KMS-11 (cell line): Measurements from ENCODE around the gene EMC8.
"Not testable (repeated sequence)": the region's sequence is repeated elsewhere in the genome, so short reads cannot be mapped to it uniquely, and the experiment has no call there.

Source experiments
- H2AFZ ChIP-seq: fragments of 200-600 bp; sonication (generic); 2 replicates; pipeline ENCODE4 v1.6.1; 2016; ENCODE audit warnings: antibody characterized with exemption, mixed run types, low read depth
- H3K27ac ChIP-seq: fragments of 200-600 bp; sonication (generic); 2 replicates; pipeline ENCODE4 v1.6.1; 2016; ENCODE audit warnings: mild to moderate bottlenecking, mixed run types
- H3K27me3 ChIP-seq: fragments of 200-600 bp; sonication (generic); 2 replicates; pipeline ENCODE4 v1.6.1; 2017; ENCODE audit warnings: mild to moderate bottlenecking, low read depth, mixed run types, moderate library complexity; ENCODE audit not compliant: insufficient read depth
- H3K36me3 ChIP-seq: fragments of 200-600 bp; sonication (generic); 2 replicates; pipeline ENCODE4 v1.6.1; 2017; ENCODE audit warnings: mild to moderate bottlenecking, mixed run types; ENCODE audit not compliant: insufficient read depth
- H3K4me1 ChIP-seq: fragments of 200-600 bp; sonication (generic); 2 replicates; pipeline ENCODE4 v1.6.1; 2016; ENCODE audit warnings: mild to moderate bottlenecking, low read depth, mixed run types; ENCODE audit not compliant: poor library complexity, severe bottlenecking
- H3K4me2 ChIP-seq: fragments of 200-600 bp; sonication (generic); 2 replicates; pipeline ENCODE4 v1.7.0; 2016; ENCODE audit warnings: mild to moderate bottlenecking, mixed run types
- H3K4me3 ChIP-seq: fragments of 200-600 bp; sonication (generic); IDR thresholded peaks from 2 replicates; pipeline ENCODE4 v1.6.1; 2017; ENCODE audit warnings: low read depth, low read length, mixed read lengths; ENCODE audit not compliant: insufficient read depth
- H3K79me2 ChIP-seq: fragments of 200-600 bp; sonication (generic); 2 replicates; pipeline ENCODE4 v1.6.1; 2016; ENCODE audit warnings: low read depth, mixed run types; ENCODE audit not compliant: insufficient read depth
- H3K9ac ChIP-seq: fragments of 200-600 bp; sonication (generic); 2 replicates; pipeline ENCODE4 v1.6.1; 2016; ENCODE audit warnings: mild to moderate bottlenecking, mixed run types
- H4K20me1 ChIP-seq: fragments of 200-600 bp; sonication (generic); 2 replicates; pipeline ENCODE4 v1.6.1; 2016; ENCODE audit warnings: mild to moderate bottlenecking, mixed run types; ENCODE audit not compliant: insufficient read depth
- CTCF ChIP-seq: fragments of 200-600 bp; sonication (generic); conservative IDR thresholded peaks from 2 replicates; pipeline ENCODE4 v1.6.1; 2017; ENCODE audit warnings: low read depth, mild to moderate bottlenecking, antibody characterized with exemption, low read length, moderate library complexity, mixed read lengths

The EMC8 gene

GRCh38 chr16:85840395-85840794, 41.1 kb upstream of the EMC8 start:
- no peaks in the 10 kb centered on the region for H3K4me1 ChIP-seq
- H3K79me2 ChIP-seq = no peaks in the 10 kb centered on the region
- no peaks in the 10 kb centered on the region for H3K36me3 ChIP-seq
- peaks cover 52% of the 10 kb centered on the region for H3K27me3 ChIP-seq
- no peaks in the 10 kb centered on the region for H4K20me1 ChIP-seq
- no peak overlapping the region for H2AFZ ChIP-seq
- no peak overlapping the region for H3K4me2 ChIP-seq
- H3K27ac ChIP-seq = no peak overlapping the region
- H3K9ac ChIP-seq = no peak overlapping the region
- H3K4me3 ChIP-seq = no peak overlapping the region
- TF ChIP-seq CTCF = no peak

GRCh38 chr16:85839681-85840240, 40.4 kb upstream of the EMC8 start:
- no peak overlapping the region for H3K9ac ChIP-seq
- no peak overlapping the region for H3K4me3 ChIP-seq
- H3K36me3 ChIP-seq = no peaks in the 10 kb centered on the region
- H4K20me1 ChIP-seq = no peaks in the 10 kb centered on the region
- H3K27me3 ChIP-seq = peaks cover 46% of the 10 kb centered on the region
- no peak overlapping the region for H2AFZ ChIP-seq
- no peak for TF ChIP-seq CTCF
- no peaks in the 10 kb centered on the region for H3K4me1 ChIP-seq
- H3K79me2 ChIP-seq = no peaks in the 10 kb centered on the region
- no peak overlapping the region for H3K27ac ChIP-seq
- no peak overlapping the region for H3K4me2 ChIP-seq

GRCh38 chr16:85838876-85839585, 39.7 kb upstream of the EMC8 start:
- H3K4me3 ChIP-seq = no peak overlapping the region
- H3K79me2 ChIP-seq = no peaks in the 10 kb centered on the region
- H3K27ac ChIP-seq = no peak overlapping the region
- H4K20me1 ChIP-seq = no peaks in the 10 kb centered on the region
- no peak overlapping the region for H3K4me2 ChIP-seq
- H3K4me1 ChIP-seq = no peaks in the 10 kb centered on the region
- no peak for TF ChIP-seq CTCF
- no peaks in the 10 kb centered on the region for H3K36me3 ChIP-seq
- H3K27me3 ChIP-seq = peaks cover 40% of the 10 kb centered on the region
- H3K9ac ChIP-seq = no peak overlapping the region
- no peak overlapping the region for H2AFZ ChIP-seq

- no peak for TF ChIP-seq CTCF
- Histone ChIP-seq H3K27me3 (peaks cover 40% of the 10 kb centered on the region), H2AFZ (no peak overlapping the region), H3K79me2 (no peaks in the 10 kb centered on the region), H3K27ac (no peak overlapping the region), H3K4me3 (no peak overlapping the region), H4K20me1 (no peaks in the 10 kb centered on the region), H3K36me3 (no peaks in the 10 kb centered on the region), H3K4me2 (no peak overlapping the region), H3K4me1 (no peaks in the 10 kb centered on the region), H3K9ac (no peak overlapping the region)
Measured at GRCh38 chr16:85838381-85838780, 39.0 kb upstream of the EMC8 start.

GRCh38 chr16:85837654-85838053, 38.3 kb upstream of the EMC8 start:
- H3K27me3 ChIP-seq = peaks cover 40% of the 10 kb centered on the region
- not testable (repeated sequence) for H3K4me1 ChIP-seq, H4K20me1 ChIP-seq, H3K9ac ChIP-seq, H3K4me2 ChIP-seq, H3K27ac ChIP-seq, H3K79me2 ChIP-seq, H3K36me3 ChIP-seq, H3K4me3 ChIP-seq, H2AFZ ChIP-seq
